Endothelial cell of umbilical vein (primary cell): Measurements from ENCODE around the gene USP34. TPM values are rescaled to one million over a fixed set of nuclear protein-coding genes. Genes with fewer than 3 reads are reported as not detected.
"Not testable (repeated sequence)": the region's sequence is repeated elsewhere in the genome, so short reads cannot be mapped to it uniquely, and the experiment has no call there.

Experiments
- BruUV-seq: library from RNA; stranded (reverse); fragments of 400-500 nt; replicated peaks from 2 replicates; lab custom pipeline; 2021; lab: Mats Ljungman, UMichigan
- CTCF ChIA-PET: fragments of 300-600, 350-600 bp; sonication (Branson Sonifier 250); formaldehyde crosslinking; loops from one replicate; lab custom pipeline; 2021; ENCODE audit warnings: antibody characterized with exemption, inconsistent platforms; lab: Charles Lee
- POLR2A ChIA-PET: fragments of 300-600, 350-600 bp; sonication (Branson Sonifier 250); formaldehyde crosslinking; loops from one replicate; lab custom pipeline; 2021; ENCODE audit warnings: antibody characterized with exemption, inconsistent platforms; lab: Charles Lee
- DNase-seq: peaks from one replicate; pipeline ENCODE4 v3.0.0-alpha.2; 2011; ENCODE audit warnings: low read depth, low spot score
- FAIRE-seq: peaks from 2 replicates; lab custom pipeline; 2011; peaks lifted over from hg19 to GRCh38; lab: Jason Lieb, UNC
- H2AFZ ChIP-seq: 2 replicates; pipeline ENCODE4 v1.6.0; 2012; ENCODE audit warnings: low read depth, low read length, control low read depth, inconsistent platforms
- H3K27ac ChIP-seq: 2 replicates; pipeline ENCODE4 v1.5.1; 2011; ENCODE audit warnings: low read depth, mild to moderate bottlenecking, control low read depth, low read length, moderate library complexity; ENCODE audit not compliant: insufficient read depth
- H3K27me3 ChIP-seq, 2 experiments: 2 replicates each; pipeline versions ENCODE4 v1.6.0 to v1.6.1; 2011; ENCODE audit warnings: low read length in 2 of 2, mixed read lengths in 1 of 2; ENCODE audit not compliant: control insufficient read depth in 2 of 2, insufficient read depth in 2 of 2
- H3K36me3 ChIP-seq, 2 experiments: 2 replicates in 1 of 2; 3 replicates in 1 of 2; pipeline ENCODE4 v1.5.1; 2011; ENCODE audit warnings: low read length in 2 of 2, mild to moderate bottlenecking in 1 of 2, moderate library complexity in 1 of 2; ENCODE audit not compliant: control insufficient read depth in 2 of 2, insufficient read depth in 2 of 2; ENCODE audit errors: extremely low read depth in 1 of 2
- H3K4me1 ChIP-seq: 3 replicates; pipeline ENCODE4 v1.5.1; 2011; ENCODE audit warnings: mild to moderate bottlenecking, low read length; ENCODE audit not compliant: control insufficient read depth, insufficient read depth; ENCODE audit errors: extremely low read depth
- H3K4me2 ChIP-seq: 2 replicates; pipeline ENCODE4 v1.6.1; 2011; ENCODE audit warnings: low read length, control low read depth, mixed read lengths; ENCODE audit not compliant: insufficient read depth
- H3K4me3 ChIP-seq, 3 experiments: fragments of 200-600 bp in 1 of 3; sonication (generic), shearing (Covaris generic) in 1 of 3; replicated peaks in 1 of 3; 2 replicates each; pipeline ENCODE4 v1.5.1; 2011 to 2016; ENCODE audit warnings: control low read depth in 3 of 3, low read length in 3 of 3, mild to moderate bottlenecking in 2 of 3, inconsistent platforms in 1 of 3, low read depth in 1 of 3, moderate library complexity in 1 of 3; ENCODE audit not compliant: insufficient read depth in 1 of 3
- H3K79me2 ChIP-seq: 2 replicates; pipeline ENCODE4 v1.6.0; 2012; ENCODE audit warnings: low read length, inconsistent platforms; ENCODE audit not compliant: control insufficient read depth, insufficient read depth
- H3K9ac ChIP-seq: replicated peaks from 2 replicates; pipeline ENCODE3; 2011; ENCODE audit warnings: low read length, control low read depth; ENCODE audit not compliant: insufficient read depth; ENCODE audit errors: extremely low read depth
- H3K9me1 ChIP-seq: replicated peaks from 3 replicates; pipeline ENCODE4 v1.6.0; 2011; ENCODE audit warnings: mild to moderate bottlenecking, low read length; ENCODE audit not compliant: control insufficient read depth, insufficient read depth; ENCODE audit errors: extremely low read depth
- H3K9me3 ChIP-seq: replicated peaks from 2 replicates; pipeline ENCODE4 v1.5.1; 2012; ENCODE audit warnings: low read length, inconsistent platforms; ENCODE audit not compliant: control insufficient read depth, insufficient read depth
- H4K20me1 ChIP-seq: replicated peaks from 2 replicates; pipeline ENCODE3; 2011; ENCODE audit warnings: mild to moderate bottlenecking, low read length; ENCODE audit not compliant: control insufficient read depth, insufficient read depth; ENCODE audit errors: extremely low read depth
- EZH2 ChIP-seq: IDR thresholded peaks from 2 replicates; pipeline ENCODE4 v1.6.1; 2012; ENCODE audit warnings: borderline replicate concordance, low read depth, mild to moderate bottlenecking, moderate library complexity, low read length, inconsistent platforms; ENCODE audit not compliant: severe bottlenecking
- FOS ChIP-seq: IDR thresholded peaks from 2 replicates; pipeline ENCODE4 v1.6.1; 2011; ENCODE audit warnings: mild to moderate bottlenecking, low read length, moderate library complexity, borderline replicate concordance; ENCODE audit not compliant: insufficient read depth
- GATA2 ChIP-seq: IDR thresholded peaks from 2 replicates; pipeline ENCODE4 v1.7.0; 2011; ENCODE audit warnings: low read depth, mild to moderate bottlenecking, moderate library complexity, mixed read lengths, low read length; ENCODE audit not compliant: insufficient read length, insufficient read depth
- JUN ChIP-seq: IDR thresholded peaks from 2 replicates; pipeline ENCODE4 v1.6.1; 2011; ENCODE audit warnings: borderline replicate concordance, low read depth; ENCODE audit not compliant: insufficient read length, insufficient read depth
- MYC ChIP-seq: IDR thresholded peaks from one replicate; pipeline ENCODE4 v1.6.1; 2011; ENCODE audit warnings: mild to moderate bottlenecking, low read depth, low read length
- POLR2A ChIP-seq: IDR thresholded peaks from 2 replicates; pipeline ENCODE4 v1.6.1; 2012; ENCODE audit warnings: low read depth, mild to moderate bottlenecking, control low read depth, low read length
- POLR2AphosphoS5 ChIP-seq: IDR thresholded peaks from 2 replicates; pipeline ENCODE4 v1.6.1; 2012; ENCODE audit warnings: low read depth, mild to moderate bottlenecking, control low read depth, low read length, moderate library complexity; ENCODE audit not compliant: insufficient read depth
- dilution Hi-C: fragments of 300-500 bp; cut with MboI; formaldehyde crosslinking; loops from one replicate; pipeline ENCODE4 v1.15.0; 2019; ENCODE audit warnings: low sequenced_read_pairs; ENCODE audit not compliant: extremely low pct_ligation_motif_present
- intact Hi-C: fragments of 100-400 bp; cut with micrococcal nuclease; formaldehyde crosslinking; loops from one replicate; pipeline ENCODE4 v1.10.0; 2022
- polyA plus RNA-seq, 4 experiments: library from polyadenylated mRNA; depleted of rRNA in 3 of 4; stranded (reverse) in 3 of 4; unstranded in 1 of 4; fragments of >200 nt; gene quantifications; 2 replicates each; pipeline versions ENCODE4 v1.2.1 to v1.2.3, GENCODE V29; 2011 to 2012; ENCODE audit warnings: missing spikeins in 1 of 4
- total RNA-seq: library from RNA; stranded (reverse); gene quantifications from 2 replicates; pipeline ENCODE4 v1.2.3, GENCODE V29; 2021
- TF ChIP-seq, protein P1 (sequence below), 2 donors: IDR thresholded peaks; 1 replicate in 1 of 2; 2 replicates in 1 of 2; pipeline ENCODE4 v1.5.1; 2011; ENCODE audit warnings: low read length in 2 of 2, mild to moderate bottlenecking in 2 of 2, moderate library complexity in 2 of 2, control low read depth in 1 of 2, inconsistent platforms in 1 of 2, low read depth in 1 of 2; ENCODE audit not compliant: insufficient read depth in 1 of 2; ENCODE audit errors: extremely low read depth in 1 of 2
- TF ChIP-seq, protein P2 (sequence below): IDR thresholded peaks from 2 replicates; pipeline ENCODE4 v1.6.1; 2011; ENCODE audit not compliant: insufficient read depth, insufficient read length

USP34 gene
- total and polyA plus RNA-seq, 2 donors (not counting 3 experiments of a cell fraction or from before 2014, with no cell fraction given), result 46.3 to 96.9 TPM

DNA sequence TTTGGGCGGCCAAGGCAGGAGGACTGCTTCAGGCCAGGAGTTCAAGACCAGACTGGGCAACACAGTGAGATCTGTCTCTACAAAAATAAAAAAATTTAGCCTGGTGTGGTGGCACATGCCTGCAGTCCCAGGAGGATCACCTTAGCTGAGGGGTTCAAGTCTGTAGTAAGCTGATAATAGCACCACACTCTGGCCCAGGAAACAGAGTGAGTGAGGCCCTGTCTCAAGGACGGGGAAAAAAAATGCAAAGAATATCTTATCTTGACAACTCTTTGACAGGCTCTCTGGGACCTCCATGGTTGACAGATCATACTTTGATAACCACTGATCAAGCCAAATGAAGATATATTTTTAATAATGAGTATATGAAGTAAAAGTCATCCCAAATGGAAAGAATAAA is 22.7 kb downstream of the USP34 start:
- dilution Hi-C loops (no loop called here), intact Hi-C loops (no loop called here)
- no peaks in the 10 kb centered on the region for H3K9me3 ChIP-seq
- H3K4me3 ChIP-seq, result no peak overlapping the region
- H3K4me1 ChIP-seq, result no peaks in the 10 kb centered on the region
- no peaks in the 10 kb centered on the region for H3K27me3 ChIP-seq
- no peak for FAIRE-seq
- H3K9ac ChIP-seq, result no peak overlapping the region
- peaks cover 96% of the 10 kb centered on the region for H3K79me2 ChIP-seq
- H3K4me2 ChIP-seq, result no peak overlapping the region
- H3K36me3 ChIP-seq, result no peaks in the 10 kb centered on the region
- TF ChIP-seq, protein P1, sequence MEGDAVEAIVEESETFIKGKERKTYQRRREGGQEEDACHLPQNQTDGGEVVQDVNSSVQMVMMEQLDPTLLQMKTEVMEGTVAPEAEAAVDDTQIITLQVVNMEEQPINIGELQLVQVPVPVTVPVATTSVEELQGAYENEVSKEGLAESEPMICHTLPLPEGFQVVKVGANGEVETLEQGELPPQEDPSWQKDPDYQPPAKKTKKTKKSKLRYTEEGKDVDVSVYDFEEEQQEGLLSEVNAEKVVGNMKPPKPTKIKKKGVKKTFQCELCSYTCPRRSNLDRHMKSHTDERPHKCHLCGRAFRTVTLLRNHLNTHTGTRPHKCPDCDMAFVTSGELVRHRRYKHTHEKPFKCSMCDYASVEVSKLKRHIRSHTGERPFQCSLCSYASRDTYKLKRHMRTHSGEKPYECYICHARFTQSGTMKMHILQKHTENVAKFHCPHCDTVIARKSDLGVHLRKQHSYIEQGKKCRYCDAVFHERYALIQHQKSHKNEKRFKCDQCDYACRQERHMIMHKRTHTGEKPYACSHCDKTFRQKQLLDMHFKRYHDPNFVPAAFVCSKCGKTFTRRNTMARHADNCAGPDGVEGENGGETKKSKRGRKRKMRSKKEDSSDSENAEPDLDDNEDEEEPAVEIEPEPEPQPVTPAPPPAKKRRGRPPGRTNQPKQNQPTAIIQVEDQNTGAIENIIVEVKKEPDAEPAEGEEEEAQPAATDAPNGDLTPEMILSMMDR (IDR thresholded peaks at IDR 0.05; ENCODE audit: extremely low read depth in 1 of 2, insufficient read depth in 1 of 2, low read depth in 1 of 2, low read length in 2 of 2), result no peak
- TF ChIP-seq EZH2 (no peak), POLR2A (no peak), JUN (no peak), POLR2AphosphoS5 (no peak), GATA2 (no peak), FOS (no peak), MYC (no peak)
- TF ChIP-seq, protein P2, sequence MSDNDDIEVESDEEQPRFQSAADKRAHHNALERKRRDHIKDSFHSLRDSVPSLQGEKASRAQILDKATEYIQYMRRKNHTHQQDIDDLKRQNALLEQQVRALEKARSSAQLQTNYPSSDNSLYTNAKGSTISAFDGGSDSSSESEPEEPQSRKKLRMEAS, result no peak
- H2AFZ ChIP-seq, result no peak overlapping the region
- ChIA-PET POLR2A (no interaction called here), CTCF (no interaction called here)
- no peaks in the 10 kb centered on the region for H3K9me1 ChIP-seq
- no peak for DNase-seq
- peaks cover 3% of the 10 kb centered on the region for H4K20me1 ChIP-seq
- H3K27ac ChIP-seq, result no peak overlapping the region
- no TSS peak for BruUV-seq

DNA sequence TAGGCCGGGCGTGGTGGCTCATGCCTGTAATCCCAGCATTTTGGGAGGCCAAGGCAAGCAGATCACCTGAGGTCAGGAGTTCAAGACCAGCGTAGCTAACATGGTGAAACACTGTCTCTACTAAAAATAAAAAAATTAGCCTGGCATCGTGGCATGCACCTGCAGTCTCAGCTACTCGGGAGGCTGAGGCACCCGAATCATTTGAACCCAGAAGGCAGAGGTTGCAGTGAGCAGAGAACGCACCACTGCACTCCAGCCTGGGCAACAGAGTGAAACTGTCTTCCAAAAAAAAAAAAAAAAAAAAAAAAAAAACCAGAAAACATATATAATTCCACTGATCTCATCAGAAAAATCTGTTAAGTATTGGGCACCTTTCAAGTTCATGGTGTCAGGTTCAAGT is 23.9 kb downstream of the USP34 start:
- POLR2A ChIA-PET, H3K4me3 ChIP-seq, DNase-seq, FAIRE-seq, dilution Hi-C loops, H4K20me1 ChIP-seq, H2AFZ ChIP-seq, H3K27ac ChIP-seq, BruUV-seq, H3K9ac ChIP-seq, H3K9me3 ChIP-seq, H3K4me1 ChIP-seq, H3K9me1 ChIP-seq, intact Hi-C loops, H3K27me3 ChIP-seq, H3K4me2 ChIP-seq, H3K36me3 ChIP-seq: not testable (repeated sequence)
- H3K79me2 ChIP-seq, result peaks cover 97% of the 10 kb centered on the region
- CTCF ChIA-PET, result interaction anchor here (1.0 to 1.7 kb wide), 4 partner anchors 14 to 85 kb away, joined by 3 to 4 read pairs (median 3); no protein-coding TSS in a partner anchor
